HG03103 (cell line): ENCODE data around the gene ACTR2.
"Not testable (repeated sequence)": the region's sequence is repeated elsewhere in the genome, so short reads cannot be mapped to it uniquely, and the experiment has no call there.

Source experiments
- ATAC-seq: cut with Tn5 transposase; IDR thresholded peaks from one replicate; pipeline ENCODE4 v1.9.1; 2021; ENCODE audit warnings: low read depth; ENCODE audit not compliant: unreplicated experiment

Gene ACTR2

DNA sequence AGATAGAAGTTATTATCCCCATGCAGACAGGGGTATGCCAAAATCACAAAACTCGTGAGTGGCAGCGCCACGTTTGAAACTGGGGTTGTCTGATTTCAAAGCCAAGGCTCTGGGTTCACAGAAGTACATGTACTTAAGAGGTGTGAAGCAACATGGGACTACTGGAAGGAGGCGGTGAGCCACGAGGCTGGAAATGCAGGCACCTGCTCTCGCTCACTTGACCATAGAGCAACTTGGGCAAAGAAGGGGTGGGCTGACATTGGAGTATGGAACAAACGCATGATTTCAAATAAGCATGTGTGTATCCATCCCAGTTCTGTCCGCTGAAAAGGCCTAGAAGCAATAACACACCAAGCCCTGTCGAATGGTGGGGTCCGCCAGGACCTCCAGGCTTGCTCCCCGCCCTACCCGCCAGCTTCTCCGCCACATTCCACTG is 593 bp upstream of the ACTR2 start:
- ATAC-seq = peak; percentile 7

- ATAC-seq = peak; percentile 31
These were observed 676 bp downstream of the ACTR2 start for GRCh38 chr2:65228263-65228750.

- no peak for ATAC-seq
These were observed 3.5 kb downstream of the ACTR2 start for GRCh38 chr2:65231121-65231520.

- ATAC-seq = no peak
These were observed 4.4 kb downstream of the ACTR2 start for GRCh38 chr2:65231892-65232477.

DNA sequence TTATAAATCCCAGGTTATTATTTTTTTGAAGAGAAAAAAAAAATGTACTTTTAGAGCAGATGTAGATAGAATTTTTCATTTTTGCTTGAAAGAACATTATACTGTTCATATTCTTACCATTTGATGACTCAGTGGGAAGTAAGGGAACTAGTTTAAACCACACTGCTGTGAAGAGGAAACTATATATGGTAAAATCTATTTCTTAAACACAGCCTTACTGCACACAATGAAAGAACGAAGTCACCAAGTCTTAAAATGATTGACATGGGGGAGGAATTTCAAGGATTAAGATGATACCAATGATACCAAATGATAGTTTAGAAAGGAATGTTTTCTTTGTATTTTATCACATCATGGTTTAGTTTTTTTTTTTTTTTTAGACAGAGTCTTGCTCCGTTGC is 5.0 kb downstream of the ACTR2 start:
- no peak for ATAC-seq

DNA sequence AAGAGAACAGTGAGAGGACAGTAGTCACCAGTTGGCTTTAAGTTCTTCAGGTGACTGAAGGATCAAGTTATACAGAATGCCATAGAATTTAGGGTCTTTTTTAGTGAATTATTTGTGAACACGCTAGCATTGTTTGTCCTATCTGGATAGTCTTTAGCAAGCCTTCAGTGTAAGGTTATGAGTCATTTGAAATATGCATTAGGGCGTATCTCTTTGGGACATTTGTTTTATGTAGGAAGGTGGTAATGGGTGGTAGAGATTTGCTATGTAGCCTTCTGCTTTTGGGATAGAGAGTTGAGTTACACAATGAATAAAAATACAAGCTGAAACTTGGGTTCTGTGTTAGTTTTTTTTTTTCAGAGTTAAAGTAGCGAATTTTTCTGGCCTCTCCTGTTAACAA is 13.0 kb downstream of the ACTR2 start:
- ATAC-seq = no peak

- not testable (repeated sequence) for ATAC-seq
These were observed 16.8 kb downstream of the ACTR2 start for GRCh38 chr2:65244452-65244851.

GRCh38 chr2:65252640-65253039 is 25.0 kb downstream of the ACTR2 start:
- ATAC-seq = no peak

GRCh38 chr2:65255356-65255755 is 27.7 kb downstream of the ACTR2 start:
- ATAC-seq = no peak

DNA sequence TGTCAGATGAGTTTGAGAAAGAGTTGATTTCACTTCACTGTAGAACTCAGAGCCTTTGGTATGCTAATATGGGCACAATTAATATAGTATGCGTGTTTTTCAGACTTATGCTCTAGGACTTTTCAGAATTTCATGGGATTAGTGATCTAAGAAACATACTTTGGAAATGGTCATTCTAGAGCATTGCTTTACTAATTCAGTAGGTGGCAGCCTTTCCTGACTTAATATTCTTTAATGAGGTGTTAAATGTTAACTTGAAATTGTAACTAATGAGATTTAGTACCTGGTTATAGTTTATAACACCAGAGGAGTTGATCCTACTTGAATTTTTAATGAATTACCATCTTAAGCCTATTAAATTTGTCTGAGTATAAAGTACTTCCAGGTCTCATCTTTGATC is 28.4 kb downstream of the ACTR2 start:
- no peak for ATAC-seq

DNA sequence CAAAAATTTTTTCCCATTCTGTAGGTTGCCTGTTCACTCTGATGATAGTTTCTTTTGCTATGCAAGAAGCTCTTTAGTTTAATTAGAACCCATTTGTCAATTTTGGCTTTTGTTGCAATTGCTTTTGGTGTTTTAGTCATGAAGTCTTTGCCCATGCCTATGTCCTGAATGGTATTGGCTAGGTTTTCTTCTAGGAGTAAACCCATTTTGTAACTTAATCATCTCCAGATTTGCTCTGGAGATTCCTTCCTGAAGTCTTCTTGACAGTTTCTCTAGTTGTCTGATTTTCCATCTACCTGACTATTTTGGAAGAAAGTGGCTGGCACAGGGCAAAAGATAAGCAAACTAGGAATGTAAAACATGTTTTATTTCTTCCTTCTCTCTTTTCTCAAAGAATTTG is 30.2 kb downstream of the ACTR2 start:
- ATAC-seq = not testable (repeated sequence)

DNA sequence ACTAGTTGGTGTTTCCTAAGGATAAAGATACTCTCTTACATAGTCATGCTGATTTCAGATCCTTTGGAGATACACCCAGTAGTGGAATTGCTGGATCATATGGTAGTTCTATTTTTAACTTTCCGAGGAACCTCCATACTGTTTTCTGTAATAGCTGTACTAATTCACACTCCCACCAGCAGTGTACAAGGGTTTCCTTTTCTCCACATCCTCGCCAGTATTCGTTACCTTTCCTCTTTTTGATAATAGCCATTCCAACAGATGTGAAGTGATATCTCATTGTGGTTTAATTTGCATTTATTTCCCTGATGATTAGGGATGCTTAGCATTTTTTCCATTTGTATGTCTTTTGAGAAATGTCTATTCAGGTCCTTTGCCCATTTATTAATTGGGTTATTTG is 34.0 kb downstream of the ACTR2 start:
- no peak for ATAC-seq

GRCh38 chr2:65263262-65263661 is 35.6 kb downstream of the ACTR2 start:
- ATAC-seq = no peak

GRCh38 chr2:65263986-65264385 is 36.4 kb downstream of the ACTR2 start:
- no peak for ATAC-seq

GRCh38 chr2:65264821-65265670 is 37.4 kb downstream of the ACTR2 start:
- ATAC-seq = no peak

DNA sequence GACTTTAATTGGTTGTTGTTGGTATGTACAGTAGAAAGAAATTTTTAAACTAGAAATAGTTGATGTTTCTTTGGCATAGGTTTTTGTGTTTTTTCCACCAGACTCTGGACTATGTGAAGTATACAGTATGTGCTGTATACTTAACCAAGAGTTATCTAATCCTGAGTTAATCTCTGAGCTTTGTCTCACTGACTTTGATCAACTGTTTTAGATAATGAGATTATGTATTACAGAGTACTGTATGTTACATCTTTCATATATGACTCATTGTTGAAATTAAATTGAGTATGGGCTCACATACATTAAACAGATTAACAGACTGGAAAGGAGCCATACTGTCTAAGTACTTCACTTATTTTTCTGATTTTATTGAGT is 38.0 kb downstream of the ACTR2 start:
- no peak for ATAC-seq

DNA sequence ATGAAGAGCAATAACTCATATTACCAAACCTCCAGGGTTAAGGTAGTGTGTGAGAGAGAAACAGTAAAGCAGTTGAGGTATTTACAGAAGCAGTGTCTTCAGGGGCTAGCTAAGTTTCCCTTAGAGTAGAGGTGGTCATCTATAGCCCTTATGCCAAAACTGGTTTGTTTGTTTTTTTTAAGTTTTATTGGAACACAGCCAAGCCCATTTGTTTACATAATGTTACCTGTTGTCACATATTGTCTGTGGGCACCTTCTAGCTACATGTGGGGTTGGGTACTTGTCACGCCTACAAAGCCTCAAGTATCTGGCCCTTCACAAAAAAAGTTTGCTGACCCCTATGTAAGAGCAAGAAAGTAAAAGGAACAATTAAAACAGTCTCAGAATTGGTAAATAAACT is 39.4 kb downstream of the ACTR2 start:
- no peak for ATAC-seq

DNA sequence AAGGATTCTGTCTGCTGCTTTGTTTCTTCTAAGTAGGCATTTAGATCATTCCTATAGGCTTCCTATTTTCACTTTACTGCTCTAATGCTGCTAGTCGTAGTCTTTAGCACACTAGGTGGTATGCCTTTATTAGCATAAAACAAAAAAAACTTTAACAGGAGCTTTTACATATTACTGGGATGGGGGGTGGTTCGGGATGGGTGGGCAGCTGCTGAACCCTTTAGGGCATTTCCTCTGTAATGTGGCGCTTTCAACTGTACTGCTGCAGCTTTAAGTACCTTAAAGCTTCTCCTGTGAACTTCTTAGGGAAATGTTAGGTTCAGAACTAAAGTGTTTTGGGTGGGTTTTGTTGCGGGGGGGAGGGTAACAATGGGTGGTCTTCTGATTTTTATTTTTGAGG is 41.3 kb downstream of the ACTR2 start:
- ATAC-seq = no peak

DNA sequence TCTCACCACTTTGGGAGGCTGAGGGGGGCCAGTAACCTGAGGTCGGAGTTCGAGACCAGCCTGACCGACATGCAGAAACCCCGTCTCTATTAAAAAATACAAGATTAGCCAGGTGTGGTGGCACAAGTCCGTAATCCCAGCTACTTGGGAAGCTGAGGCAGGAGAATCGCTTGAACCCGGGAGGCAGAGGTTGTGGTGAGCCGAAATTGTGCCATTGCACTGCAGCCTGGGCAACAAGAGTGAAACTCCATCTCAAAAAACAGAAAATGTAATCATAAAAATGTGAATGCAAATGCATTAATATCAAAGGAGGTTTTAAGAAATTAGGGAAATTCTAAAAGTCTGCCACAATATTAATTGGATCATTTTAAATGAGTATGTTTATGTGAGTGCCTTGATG is 45.7 kb downstream of the ACTR2 start:
- no peak for ATAC-seq

- no peak for ATAC-seq
These were observed 47.7 kb downstream of the ACTR2 start for GRCh38 chr2:65275141-65275915.

DNA sequence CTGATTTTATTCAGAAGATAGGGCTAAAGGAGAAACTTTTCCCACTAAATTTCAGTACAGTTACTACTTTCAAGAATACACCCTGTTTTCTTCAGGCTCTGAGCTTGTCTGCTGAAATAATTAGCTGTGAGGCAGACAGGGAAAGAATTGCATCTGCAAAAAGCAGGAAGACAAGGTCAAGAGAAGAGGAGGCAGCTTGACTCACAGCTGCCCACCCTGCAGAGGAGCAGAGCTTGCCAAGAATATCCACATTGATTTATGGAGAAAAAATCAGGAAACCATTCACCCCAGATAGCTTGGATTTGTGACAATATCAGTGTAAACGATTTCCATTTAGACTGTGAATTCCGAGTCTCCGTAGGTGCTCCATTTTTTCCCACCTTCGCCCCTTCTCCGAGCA is 49.0 kb downstream of the ACTR2 start:
- ATAC-seq = no peak
